IPS-15b (cell line): ENCODE results near the gene B4GALT3.

Experiments used
- H3K27me3 ChIP-seq: one replicate; pipeline ENCODE4 v1.6.1; 2013; ENCODE audit warnings: low read length; ENCODE audit not compliant: control insufficient read depth, insufficient read depth
- H3K36me3 ChIP-seq: one replicate; pipeline ENCODE4 v1.6.1; 2013; ENCODE audit warnings: low read length; ENCODE audit not compliant: control insufficient read depth, insufficient read depth
- H3K4me1 ChIP-seq: one replicate; pipeline ENCODE4 v1.6.1; 2013; ENCODE audit warnings: mild to moderate bottlenecking, low read length; ENCODE audit not compliant: control insufficient read depth, insufficient read depth
- H3K4me3 ChIP-seq: one replicate; pipeline ENCODE4 v1.5.1; 2013; ENCODE audit warnings: low read depth, low read length
- H3K9ac ChIP-seq: one replicate; pipeline ENCODE4 v1.6.1; 2013; ENCODE audit warnings: low read depth, mild to moderate bottlenecking, low read length
- H3K9me3 ChIP-seq: one replicate; pipeline ENCODE4 v1.6.1; 2013; ENCODE audit warnings: mild to moderate bottlenecking, low read length; ENCODE audit not compliant: control insufficient read depth, insufficient read depth

B4GALT3 gene

GRCh38 chr1:161153176-161153575 is 24.1 kb downstream of the B4GALT3 start:
- no peaks in the 10 kb centered on the region for H3K4me1 ChIP-seq
- no peaks in the 10 kb centered on the region for H3K27me3 ChIP-seq
- H3K9me3 ChIP-seq: no peaks in the 10 kb centered on the region
- H3K36me3 ChIP-seq: no peaks in the 10 kb centered on the region
- no peak overlapping the region for H3K9ac ChIP-seq
- peak overlapping the region; percentile 92 for H3K4me3 ChIP-seq

GRCh38 chr1:161145832-161146231 is 31.5 kb downstream of the B4GALT3 start:
- no peaks in the 10 kb centered on the region for H3K4me1 ChIP-seq
- H3K9me3 ChIP-seq: no peaks in the 10 kb centered on the region
- H3K36me3 ChIP-seq: no peaks in the 10 kb centered on the region
- H3K27me3 ChIP-seq: no peaks in the 10 kb centered on the region
- no peak overlapping the region for H3K4me3 ChIP-seq
- no peak overlapping the region for H3K9ac ChIP-seq

GRCh38 chr1:161140755-161141400 is 36.4 kb downstream of the B4GALT3 start:
- Histone ChIP-seq H3K36me3 (no peaks in the 10 kb centered on the region), H3K4me1 (no peaks in the 10 kb centered on the region), H3K27me3 (no peaks in the 10 kb centered on the region), H3K9me3 (no peaks in the 10 kb centered on the region), H3K4me3 (no peak overlapping the region), H3K9ac (no peak overlapping the region)

GRCh38 chr1:161139766-161140165 is 37.5 kb downstream of the B4GALT3 start:
- H3K9ac ChIP-seq: no peak overlapping the region
- no peaks in the 10 kb centered on the region for H3K27me3 ChIP-seq
- no peaks in the 10 kb centered on the region for H3K4me1 ChIP-seq
- no peak overlapping the region for H3K4me3 ChIP-seq
- no peaks in the 10 kb centered on the region for H3K9me3 ChIP-seq
- no peaks in the 10 kb centered on the region for H3K36me3 ChIP-seq

DNA sequence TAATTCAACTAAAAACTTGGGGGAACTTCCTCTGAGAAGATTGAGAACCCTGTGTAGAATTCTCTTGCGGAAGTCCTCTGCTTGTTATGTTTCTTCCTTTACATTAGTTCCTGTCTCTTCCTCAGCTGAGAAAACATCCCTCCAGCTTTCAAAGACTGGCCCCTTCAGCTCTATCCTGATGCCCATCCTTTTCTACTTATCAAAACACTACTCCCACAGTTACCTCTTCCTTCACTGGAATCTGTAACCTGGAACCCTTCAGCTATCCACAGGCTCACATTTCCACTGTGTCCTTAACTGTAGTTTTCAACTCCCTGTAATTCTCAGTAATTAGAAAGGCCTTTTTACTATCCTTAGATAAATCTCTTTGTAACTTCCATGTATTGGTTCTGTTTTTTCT is 38.9 kb downstream of the B4GALT3 start:
- Histone ChIP-seq H3K36me3 (no peaks in the 10 kb centered on the region), H3K4me1 (no peaks in the 10 kb centered on the region), H3K9me3 (no peaks in the 10 kb centered on the region), H3K27me3 (no peaks in the 10 kb centered on the region), H3K4me3 (no peak overlapping the region), H3K9ac (no peak overlapping the region)

- Histone ChIP-seq H3K27me3 (no peaks in the 10 kb centered on the region), H3K4me1 (no peaks in the 10 kb centered on the region), H3K9ac (no peak overlapping the region), H3K36me3 (no peaks in the 10 kb centered on the region), H3K4me3 (no peak overlapping the region), H3K9me3 (no peaks in the 10 kb centered on the region)
Observed at GRCh38 chr1:161137881-161138280, 39.4 kb downstream of the B4GALT3 start.

DNA sequence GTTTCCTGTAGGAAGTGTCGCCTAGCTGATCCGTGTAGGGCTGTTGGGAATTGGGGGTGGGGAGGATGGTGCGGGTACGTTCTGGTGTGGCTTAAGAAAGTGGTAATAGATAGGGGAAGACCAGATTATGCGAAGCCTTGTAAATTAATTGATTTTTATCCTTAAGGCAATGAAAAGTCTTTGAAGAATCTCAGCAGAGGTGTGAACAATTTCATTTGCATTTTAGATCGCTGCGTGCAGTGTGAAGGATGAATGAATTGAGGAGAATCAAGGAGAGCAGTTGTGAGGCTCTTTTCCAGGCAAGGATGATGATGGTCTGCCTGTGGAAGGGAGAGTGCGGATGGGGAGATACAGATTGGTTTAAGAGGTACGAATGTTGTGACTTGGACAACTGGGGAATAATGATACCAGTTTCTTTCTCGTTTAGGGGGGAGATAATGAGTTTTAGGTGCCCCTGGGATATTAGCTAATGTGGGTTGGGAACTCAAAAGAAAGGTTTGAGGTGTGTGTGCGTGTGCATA is 44.0 kb downstream of the B4GALT3 start:
- Histone ChIP-seq H3K27me3 (no peaks in the 10 kb centered on the region), H3K36me3 (no peaks in the 10 kb centered on the region), H3K4me1 (peaks cover 6% of the 10 kb centered on the region), H3K9ac (peak overlapping the region; percentile 91), H3K9me3 (no peaks in the 10 kb centered on the region), H3K4me3 (peak overlapping the region; percentile 72)

DNA sequence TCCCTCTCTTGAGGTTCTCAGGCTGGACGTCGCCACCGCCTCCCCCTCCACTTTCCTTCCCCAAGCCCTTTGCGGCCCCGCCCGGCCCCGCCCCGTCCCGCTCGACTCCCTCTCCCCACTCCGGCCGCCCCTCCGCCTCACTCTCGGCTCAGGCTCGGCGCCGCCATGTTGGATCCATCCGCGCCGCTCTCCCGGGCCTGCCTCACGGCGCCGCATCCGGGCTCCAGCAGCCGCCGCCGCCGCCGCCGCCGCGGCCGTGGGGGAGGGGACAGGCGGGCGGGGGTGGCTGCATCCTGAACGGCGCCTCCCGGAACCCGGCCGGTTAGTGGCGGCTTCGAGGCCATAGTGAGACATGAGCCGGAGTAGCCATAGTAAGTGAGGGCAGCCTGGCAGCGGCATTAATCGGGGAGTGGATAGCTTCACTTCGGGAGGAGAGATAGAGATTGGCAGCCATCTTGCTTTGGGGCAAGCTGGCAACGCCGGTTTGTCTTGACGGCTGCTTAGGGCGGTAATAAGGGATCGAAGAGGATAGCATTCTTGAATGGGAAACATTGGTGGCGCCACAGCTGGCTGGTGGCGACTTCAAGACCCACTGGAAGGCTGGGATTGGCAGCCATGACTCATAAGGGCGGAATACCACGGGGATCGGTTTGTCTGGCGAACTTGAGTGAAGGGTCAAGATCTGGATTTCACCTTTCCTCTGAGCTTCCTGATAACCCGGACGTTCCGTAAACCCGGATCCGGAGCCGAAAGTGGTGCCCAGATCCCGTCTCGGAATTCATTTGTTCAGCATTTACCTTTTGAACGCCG is 44.7 kb downstream of the B4GALT3 start, which contains the start of gene DEDD:
TSS of gene DEDD (minus strand) at position 258 of the 810 bp plus-strand sequence. CDS start 8,205 bp downstream, outside the sequence.
- Histone ChIP-seq H3K9me3 (no peaks in the 10 kb centered on the region), H3K27me3 (no peaks in the 10 kb centered on the region), H3K36me3 (no peaks in the 10 kb centered on the region), H3K9ac (peak within 1 kb of the TSS; percentile 91), H3K4me3 (peak within 1 kb of the TSS; percentile 72), H3K4me1 (peaks cover 6% of the 10 kb centered on the region)

DNA sequence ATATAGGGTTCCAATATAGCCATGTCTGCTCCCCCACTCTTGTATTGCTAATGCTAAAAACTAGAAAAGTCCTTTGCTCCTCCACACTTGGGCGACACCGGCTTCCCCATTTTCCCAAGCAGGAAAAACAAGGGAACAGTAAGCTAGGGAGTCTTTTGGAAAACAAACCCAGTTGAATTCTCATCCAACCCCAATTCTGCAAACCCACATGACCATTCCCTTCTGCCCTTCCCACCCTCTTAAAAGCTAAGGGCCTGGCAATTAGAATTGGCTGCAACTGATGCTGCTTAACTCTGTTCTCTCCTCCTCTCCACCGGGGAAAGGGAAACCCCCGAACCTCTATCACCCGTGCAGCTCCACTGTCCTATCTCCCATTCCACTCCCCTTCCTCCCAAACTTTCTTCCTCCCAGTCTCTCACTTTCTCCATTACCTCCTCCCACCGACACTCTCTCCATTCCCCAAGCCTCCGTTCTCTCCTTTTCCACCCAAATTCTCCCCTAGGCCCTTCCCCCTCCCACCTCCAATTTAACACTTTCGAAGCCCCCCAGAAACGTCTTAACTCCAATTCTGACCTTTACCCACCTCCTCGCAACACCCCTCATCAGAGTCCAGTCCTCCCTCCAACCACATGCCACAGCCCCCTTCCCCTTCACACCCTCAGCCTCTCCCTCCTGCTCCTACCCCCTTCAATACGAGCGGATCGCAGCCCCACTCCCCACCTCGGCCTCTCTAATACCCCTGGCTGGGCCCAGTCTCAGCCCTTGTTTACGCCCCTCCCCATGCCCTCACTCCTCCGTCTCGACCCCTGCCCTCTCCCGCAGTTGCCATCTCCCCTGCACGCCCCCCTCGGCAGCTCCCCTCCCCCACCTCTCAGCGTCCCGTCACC is 45.5 kb downstream of the B4GALT3 start:
- Histone ChIP-seq H3K9me3 (no peaks in the 10 kb centered on the region), H3K27me3 (no peaks in the 10 kb centered on the region), H3K4me1 (peaks cover 6% of the 10 kb centered on the region), H3K4me3 (peak overlapping the region; percentile 72), H3K9ac (peak overlapping the region; percentile 67), H3K36me3 (no peaks in the 10 kb centered on the region)

DNA sequence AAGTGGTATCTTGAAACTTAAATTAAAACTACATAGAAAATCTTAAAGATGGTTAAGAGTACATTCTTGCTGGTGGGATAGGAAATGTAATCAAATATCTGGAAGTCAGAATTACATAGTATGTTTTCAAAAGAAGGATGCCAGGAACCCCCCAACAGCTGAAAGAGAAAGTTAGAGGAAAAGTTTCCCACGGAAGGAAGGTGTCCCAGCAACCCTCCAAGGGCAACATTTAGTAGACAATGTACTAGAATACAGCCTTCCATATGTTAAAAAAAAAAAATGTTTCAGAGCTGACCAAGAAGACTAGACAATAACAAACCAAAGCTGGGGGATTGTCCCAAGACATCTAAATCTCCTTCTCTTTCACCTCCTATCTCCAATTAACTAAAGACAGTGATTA is 47.0 kb downstream of the B4GALT3 start:
- H3K4me1 ChIP-seq: peaks cover 6% of the 10 kb centered on the region
- peak overlapping the region; percentile 72 for H3K4me3 ChIP-seq
- no peaks in the 10 kb centered on the region for H3K9me3 ChIP-seq
- H3K27me3 ChIP-seq: no peaks in the 10 kb centered on the region
- H3K36me3 ChIP-seq: no peaks in the 10 kb centered on the region
- no peak overlapping the region for H3K9ac ChIP-seq

- Histone ChIP-seq H3K27me3 (no peaks in the 10 kb centered on the region), H3K9me3 (no peaks in the 10 kb centered on the region), H3K36me3 (peaks cover 6% of the 10 kb centered on the region), H3K4me3 (no peak overlapping the region), H3K9ac (no peak overlapping the region), H3K4me1 (peaks cover 6% of the 10 kb centered on the region)
Observed at GRCh38 chr1:161128591-161129420, 48.5 kb downstream of the B4GALT3 start.
